ENCODE results near the gene RAB33B. TPM values are rescaled to one million over a fixed set of nuclear protein-coding genes. Genes with fewer than 3 reads are reported as not detected.

Gene RAB33B
- total RNA-seq, 4 donors from 2014 or later, result 6.8 to 8.1 (median 7.1) TPM

DNA sequence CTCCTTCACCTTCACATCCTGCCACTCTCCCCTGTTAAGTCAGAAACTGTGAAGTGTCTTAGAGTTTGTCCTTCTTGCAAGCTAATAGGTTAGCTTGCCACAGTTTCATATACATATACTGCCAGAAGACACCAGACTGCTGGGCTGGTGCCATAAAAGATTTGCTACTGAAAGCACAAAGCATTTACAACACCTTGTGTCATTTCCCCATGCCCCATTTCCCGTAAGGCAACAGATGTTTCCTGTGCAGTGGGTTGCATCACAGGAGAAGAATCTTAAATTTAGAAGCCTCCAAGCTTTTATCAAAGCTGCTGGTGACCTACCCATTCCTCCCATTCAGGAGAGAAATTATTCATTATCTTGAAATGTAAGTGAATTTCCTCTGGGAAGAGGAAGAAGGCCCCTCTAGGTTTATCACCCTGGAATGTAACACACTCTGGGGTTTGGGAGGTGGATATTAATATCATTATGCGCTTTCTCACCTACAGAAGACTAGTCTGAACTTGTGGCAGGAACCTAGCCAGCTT is 34.5 kb upstream of the RAB33B start:
- TF ChIP-seq CTCF (IDR thresholded peaks at IDR 0.05) (no peak), POLR2AphosphoS5 (IDR thresholded peaks at IDR 0.05) (peak; percentile 46 to 61 (median 47))
- DNase-seq, result peak; percentile 38
- Histone ChIP-seq H3K4me3 (no peak overlapping the region), H3K36me3 (no peaks in the 10 kb centered on the region), H3K27me3 (no peaks in the 10 kb centered on the region), H3K4me1 (peaks cover 0 to 8% (median 0%) of the 10 kb centered on the region in 4 donors), H3K27ac (peak overlapping the region in 3 of 4 donors; percentile 21 to 40 (median 25)), H3K9me3 (no peaks in the 10 kb centered on the region)
- in situ Hi-C loops (cut with MboI; ENCODE audit: low pct_ligation_motif_present in 1 of 4, low pct_unique_long_range_greater_than_20kb in 1 of 4, low sequenced_read_pairs in 3 of 4) (no loop called here), intact Hi-C loops (cut with DNase I; ENCODE audit: low total_unique reads) (no loop called here)
- 62 to 67% methylated on average over 1 to 2 of the region's 2 CpGs for WGBS, 2 donors (ENCODE audit: low coverage in 1 of 2)

- Histone ChIP-seq H3K27me3 (no peaks in the 10 kb centered on the region), H3K9me3 (no peaks in the 10 kb centered on the region), H3K4me1 (peaks cover 0 to 8% (median 0%) of the 10 kb centered on the region in 4 donors), H3K4me3 (no peak overlapping the region), H3K27ac (no peak overlapping the region), H3K36me3 (no peaks in the 10 kb centered on the region)
- intact Hi-C loops (cut with DNase I; ENCODE audit: low total_unique reads), result no loop called here
- no peak for DNase-seq
- no peak for TF ChIP-seq CTCF (IDR thresholded peaks at IDR 0.05)
- no peak for TF ChIP-seq EP300 (IDR thresholded peaks at IDR 0.05; ENCODE audit: low read depth)
- no peak for TF ChIP-seq POLR2A (IDR thresholded peaks at IDR 0.05)
- no peak for TF ChIP-seq POLR2AphosphoS5 (IDR thresholded peaks at IDR 0.05)
- in situ Hi-C loops (cut with MboI; ENCODE audit: low pct_ligation_motif_present in 1 of 4, low pct_unique_long_range_greater_than_20kb in 1 of 4, low sequenced_read_pairs in 3 of 4), result no loop called here
- WGBS, 2 donors (ENCODE audit: low coverage in 1 of 2), result 83 to 97% methylated on average over 1 of the region's 1 CpG
These were observed 33.3 kb upstream of the RAB33B start for GRCh38 chr4:139420652-139421051.

- in situ Hi-C loops (cut with MboI; ENCODE audit: low pct_ligation_motif_present in 1 of 4, low pct_unique_long_range_greater_than_20kb in 1 of 4, low sequenced_read_pairs in 3 of 4) (no loop called here), intact Hi-C loops (cut with DNase I; ENCODE audit: low total_unique reads) (no loop called here)
- H3K9me3 ChIP-seq, result peaks cover 10 to 22% of the 10 kb centered on the region in 2 donors
These were observed 17.8 kb upstream of the RAB33B start for GRCh38 chr4:139436122-139436521.

DNA sequence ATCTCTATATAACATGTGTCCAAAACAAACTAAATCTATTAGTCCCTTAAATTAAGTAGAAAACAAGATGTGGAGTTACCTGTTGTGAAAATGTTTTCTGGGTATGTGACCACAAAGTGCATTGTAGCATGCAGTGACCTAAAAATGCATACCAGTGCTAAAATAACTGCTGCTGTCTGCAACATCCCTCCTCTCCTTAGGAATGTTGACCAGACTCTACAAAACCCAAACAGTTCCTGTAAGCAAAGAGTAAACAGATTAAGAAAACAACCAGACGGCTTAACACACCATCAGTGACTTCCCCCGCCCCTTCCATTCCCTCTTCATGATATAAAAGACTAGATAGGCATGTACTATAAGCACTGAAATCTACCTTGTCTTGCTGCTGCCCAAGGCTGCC is 15.8 kb upstream of the RAB33B start:
- Histone ChIP-seq H3K9me3 (peaks cover 10 to 22% of the 10 kb centered on the region in 2 donors), H3K36me3 (no peaks in the 10 kb centered on the region), H3K4me1 (no peaks in the 10 kb centered on the region), H3K4me3 (no peak overlapping the region), H3K27ac (no peak overlapping the region), H3K27me3 (no peaks in the 10 kb centered on the region)
- 78 to 93% methylated on average over 2 of the region's 2 CpGs for WGBS, 2 donors (ENCODE audit: low coverage in 1 of 2)
- in situ Hi-C loops (cut with MboI; ENCODE audit: low pct_ligation_motif_present in 1 of 4, low pct_unique_long_range_greater_than_20kb in 1 of 4, low sequenced_read_pairs in 3 of 4), result no loop called here
- intact Hi-C loops (cut with DNase I; ENCODE audit: low total_unique reads), result no loop called here
- no peak for TF ChIP-seq EP300 (IDR thresholded peaks at IDR 0.05; ENCODE audit: low read depth)
- TF ChIP-seq CTCF (IDR thresholded peaks at IDR 0.05), result no peak
- TF ChIP-seq POLR2A (IDR thresholded peaks at IDR 0.05), result no peak
- no peak for TF ChIP-seq POLR2AphosphoS5 (IDR thresholded peaks at IDR 0.05)
- no peak for DNase-seq

More at GRCh38 chr4:139436122-139436521, 17.8 kb upstream of the RAB33B start:
- TF ChIP-seq POLR2AphosphoS5 (IDR thresholded peaks at IDR 0.05), result no peak
- no peak for TF ChIP-seq EP300 (IDR thresholded peaks at IDR 0.05; ENCODE audit: low read depth)
- TF ChIP-seq POLR2A (IDR thresholded peaks at IDR 0.05), result no peak
- TF ChIP-seq CTCF (IDR thresholded peaks at IDR 0.05), result no peak
- no peak for DNase-seq
- Histone ChIP-seq H3K27me3 (no peaks in the 10 kb centered on the region), H3K4me1 (no peaks in the 10 kb centered on the region), H3K36me3 (no peaks in the 10 kb centered on the region), H3K27ac (no peak overlapping the region), H3K4me3 (no peak overlapping the region)
- 94 to 95% methylated on average over 15 to 23 of the region's 23 CpGs for WGBS, 2 donors (ENCODE audit: low coverage in 1 of 2)

All from transverse colon (tissue), 4 donors.